Liver (tissue), 9 donors: Measurements from ENCODE around the gene SLBP. TPM values are rescaled to one million over a fixed set of nuclear protein-coding genes. Genes with fewer than 3 reads are reported as not detected.

ENCODE experiments used
- DNase-seq: peaks from one replicate; pipeline ENCODE4 v3.0.0-alpha.2; 2017; ENCODE audit warnings: low spot score
- H3K27ac ChIP-seq, 2 donors: one replicate each; pipeline ENCODE4 v1.7.0; 2013; ENCODE audit warnings: inconsistent platforms in 2 of 2, low read length in 2 of 2, control low read depth in 1 of 2, low read depth in 1 of 2, mild to moderate bottlenecking in 1 of 2
- H3K27me3 ChIP-seq, 4 donors: one replicate each; pipeline versions ENCODE4 v1.6.1 to v1.7.0; 2013; ENCODE audit warnings: low read length in 3 of 4, inconsistent platforms in 1 of 4, mild to moderate bottlenecking in 1 of 4, moderate library complexity in 1 of 4; ENCODE audit not compliant: control insufficient read depth in 4 of 4, insufficient read depth in 4 of 4
- H3K36me3 ChIP-seq, 4 donors: one replicate each; pipeline versions ENCODE4 v1.6.1 to v1.7.0; 2013; ENCODE audit warnings: low read length in 3 of 4, mild to moderate bottlenecking in 3 of 4, low read depth in 1 of 4, moderate library complexity in 1 of 4; ENCODE audit not compliant: control insufficient read depth in 4 of 4, insufficient read depth in 3 of 4
- H3K4me1 ChIP-seq, 4 donors: one replicate each; pipeline versions ENCODE4 v1.6.1 to v1.7.0; 2013; ENCODE audit warnings: low read length in 3 of 4, mild to moderate bottlenecking in 3 of 4, moderate library complexity in 1 of 4; ENCODE audit not compliant: control insufficient read depth in 4 of 4, insufficient read depth in 4 of 4
- H3K4me3 ChIP-seq, 3 donors: one replicate each; pipeline versions ENCODE4 v1.6.1 to v1.7.0; 2013; ENCODE audit warnings: low read length in 3 of 3, control low read depth in 1 of 3, low read depth in 1 of 3, mild to moderate bottlenecking in 1 of 3
- H3K9ac ChIP-seq, 2 donors: one replicate each; pipeline ENCODE4 v1.7.0; 2013; ENCODE audit warnings: low read length in 2 of 2, mild to moderate bottlenecking in 2 of 2, moderate library complexity in 2 of 2, control low read depth in 1 of 2, low read depth in 1 of 2
- H3K9me3 ChIP-seq, 4 donors: one replicate each; pipeline versions ENCODE4 v1.6.1 to v1.7.0; 2013; ENCODE audit warnings: low read length in 3 of 4; ENCODE audit not compliant: control insufficient read depth in 4 of 4
- ATF3 ChIP-seq: IDR thresholded peaks from 2 replicates; pipeline ENCODE4 v1.6.1; 2016; ENCODE audit warnings: antibody characterized with exemption
- CTCF ChIP-seq: fragments of 150-350 bp; IDR thresholded peaks from 2 replicates; pipeline ENCODE4 v1.5.1; 2017; ENCODE audit warnings: improper control_type of control experiment, low read depth, low read length; ENCODE audit not compliant: missing input control
- EGR1 ChIP-seq, 2 donors: IDR thresholded peaks; 2 replicates each; pipeline ENCODE4 v1.6.1; 2016 to 2018; ENCODE audit warnings: antibody characterized with exemption in 2 of 2, low read depth in 2 of 2
- FOXA1 ChIP-seq: IDR thresholded peaks from 2 replicates; pipeline ENCODE4 v1.6.1; 2016; ENCODE audit warnings: antibody characterized with exemption
- FOXA2 ChIP-seq: IDR thresholded peaks from 2 replicates; pipeline ENCODE4 v1.6.1; 2016; ENCODE audit warnings: antibody characterized with exemption
- GABPA ChIP-seq, 2 donors: IDR thresholded peaks in 1 of 2; conservative IDR thresholded peaks in 1 of 2; 2 replicates each; pipeline ENCODE4 v1.6.1; 2016; ENCODE audit warnings: antibody characterized with exemption in 2 of 2, mild to moderate bottlenecking in 1 of 2, moderate library complexity in 1 of 2
- HNF4A ChIP-seq, 2 donors: conservative IDR thresholded peaks; 2 replicates each; pipeline ENCODE4 v1.6.1; 2016; ENCODE audit warnings: antibody characterized with exemption in 2 of 2, mild to moderate bottlenecking in 2 of 2
- HNF4G ChIP-seq: IDR thresholded peaks from 2 replicates; pipeline ENCODE4 v1.6.1; 2016; ENCODE audit warnings: antibody characterized with exemption
- JUND ChIP-seq, 2 donors: IDR thresholded peaks; 2 replicates each; pipeline ENCODE4 v1.6.1; 2016; ENCODE audit warnings: antibody characterized with exemption in 2 of 2
- MAX ChIP-seq: IDR thresholded peaks from 2 replicates; pipeline ENCODE4 v1.6.1; 2016; ENCODE audit warnings: antibody characterized with exemption
- NR2F2 ChIP-seq: IDR thresholded peaks from 2 replicates; pipeline ENCODE4 v1.6.1; 2016; ENCODE audit warnings: antibody characterized with exemption
- RAD21 ChIP-seq, 2 donors: IDR thresholded peaks; 2 replicates each; pipeline ENCODE4 v1.6.1; 2016; ENCODE audit warnings: antibody characterized with exemption in 2 of 2, mild to moderate bottlenecking in 2 of 2
- REST ChIP-seq: IDR thresholded peaks from 2 replicates; pipeline ENCODE4 v1.6.1; 2016; ENCODE audit warnings: antibody characterized with exemption, mild to moderate bottlenecking
- RXRA ChIP-seq, 2 donors: IDR thresholded peaks; 2 replicates each; pipeline ENCODE4 v1.6.1; 2017 to 2018; ENCODE audit warnings: antibody characterized with exemption in 2 of 2, mild to moderate bottlenecking in 1 of 2
- SP1 ChIP-seq: IDR thresholded peaks from 2 replicates; pipeline ENCODE4 v1.6.1; 2018; ENCODE audit warnings: antibody characterized with exemption, mild to moderate bottlenecking
- TAF1 ChIP-seq: conservative IDR thresholded peaks from 2 replicates; pipeline ENCODE4 v1.6.1; 2016; ENCODE audit warnings: antibody characterized with exemption, mild to moderate bottlenecking
- YY1 ChIP-seq: IDR thresholded peaks from 2 replicates; pipeline ENCODE4 v1.6.1; 2016; ENCODE audit warnings: antibody characterized with exemption, mild to moderate bottlenecking
- ZBTB33 ChIP-seq: IDR thresholded peaks from 2 replicates; pipeline ENCODE4 v1.6.1; 2016; ENCODE audit warnings: antibody characterized with exemption
- WGBS: extraction: QIAGEN DNeasy Blood & Tissue Kit; methylation state at CpG from one replicate; pipeline ENCODE4 v1.1.7; 2013; 5-methylcytosine and 5-hydroxymethylcytosine counted together
- polyA plus RNA-seq, 2 donors: library from polyadenylated mRNA; stranded (reverse) in 1 of 2; unstranded in 1 of 2; fragments of 200-250 nt in 1 of 2; fragments of >200 nt in 1 of 2; fragmentation: Nextera tagmentation in 1 of 2; extraction: Ambion mirVana in 1 of 2; gene quantifications; one replicate each; pipeline versions ENCODE4 v1.2.1 to v1.2.3, GENCODE V29; 2013 to 2015
- total RNA-seq, 2 donors: library from RNA; depleted of rRNA; stranded (reverse); fragments of >200 nt; gene quantifications; one replicate each; pipeline ENCODE4 v1.2.3, GENCODE V29; 2014
- donor health status: healthy.
- donor health status: healthy.
- donor health status: healthy.
- donor health status: healthy.
- donor health status: healthy.

Gene SLBP
- total and polyA plus RNA-seq, 4 donors, result 14.7 to 64.4 (median 17.4) TPM

- Histone ChIP-seq H3K27ac (no peak overlapping the region), H3K36me3 (no peaks in the 10 kb centered on the region), H3K9me3 (no peaks in the 10 kb centered on the region), H3K27me3 (no peaks in the 10 kb centered on the region), H3K4me3 (no peak overlapping the region), H3K4me1 (no peaks in the 10 kb centered on the region), H3K9ac (no peak overlapping the region)
- no peak for DNase-seq
- TF ChIP-seq HNF4G (no peak), SP1 (no peak), FOXA1 (no peak), HNF4A (conservative IDR thresholded peaks at IDR 0.05) (no peak), ZBTB33 (no peak), CTCF (no peak), MAX (no peak), REST (no peak), TAF1 (no peak), JUND (IDR thresholded peaks at IDR 0.05) (no peak), ATF3 (no peak), RXRA (IDR thresholded peaks at IDR 0.05) (no peak), FOXA2 (no peak), NR2F2 (no peak), EGR1 (IDR thresholded peaks at IDR 0.05; ENCODE audit: low read depth in 2 of 2) (no peak), YY1 (no peak), GABPA (IDR thresholded peaks at IDR 0.05 in 1 of 2, conservative IDR thresholded peaks at IDR 0.05 in 1 of 2) (no peak), RAD21 (IDR thresholded peaks at IDR 0.05) (no peak)
- WGBS, result 92% methylated on average over 8 of the region's 8 CpGs
These were observed 48.0 kb downstream of the SLBP start for GRCh38 chr4:1664141-1664540.
